HT1080 (cell line): Measurements from ENCODE around the gene SH3BP1. TPM values are rescaled to one million over a fixed set of nuclear protein-coding genes. Genes with fewer than 3 reads are reported as not detected.
"Not testable (repeated sequence)": the region's sequence is repeated elsewhere in the genome, so short reads cannot be mapped to it uniquely, and the experiment has no call there.

Experiments used
- DNase-seq: peaks from one replicate; pipeline ENCODE4 v3.0.0-alpha.2; 2015; ENCODE audit warnings: low read depth
- polyA plus RNA-seq, 2 experiments: library from polyadenylated mRNA; depleted of rRNA; stranded (reverse); fragments of >200 nt; gene quantifications; 2 replicates each; pipeline ENCODE4 v1.2.3, GENCODE V29; 2015
- total RNA-seq: library from RNA; depleted of rRNA; stranded (reverse); fragments of >200 nt; shearing (Covaris generic); gene quantifications from 2 replicates; pipeline ENCODE4 v1.2.3, GENCODE V29; 2014; rRNA removed

SH3BP1 gene
- 7.8 and 14.2 TPM in 2 replicates for total RNA-seq
- 9.6 and 10.1 TPM in 2 replicates for polyA plus RNA-seq (2015; cell fraction: cytosol; rRNA removed)
- polyA plus RNA-seq (2015; cell fraction: nucleus; rRNA removed) = 17.0 and 23.1 TPM in 2 replicates

DNA sequence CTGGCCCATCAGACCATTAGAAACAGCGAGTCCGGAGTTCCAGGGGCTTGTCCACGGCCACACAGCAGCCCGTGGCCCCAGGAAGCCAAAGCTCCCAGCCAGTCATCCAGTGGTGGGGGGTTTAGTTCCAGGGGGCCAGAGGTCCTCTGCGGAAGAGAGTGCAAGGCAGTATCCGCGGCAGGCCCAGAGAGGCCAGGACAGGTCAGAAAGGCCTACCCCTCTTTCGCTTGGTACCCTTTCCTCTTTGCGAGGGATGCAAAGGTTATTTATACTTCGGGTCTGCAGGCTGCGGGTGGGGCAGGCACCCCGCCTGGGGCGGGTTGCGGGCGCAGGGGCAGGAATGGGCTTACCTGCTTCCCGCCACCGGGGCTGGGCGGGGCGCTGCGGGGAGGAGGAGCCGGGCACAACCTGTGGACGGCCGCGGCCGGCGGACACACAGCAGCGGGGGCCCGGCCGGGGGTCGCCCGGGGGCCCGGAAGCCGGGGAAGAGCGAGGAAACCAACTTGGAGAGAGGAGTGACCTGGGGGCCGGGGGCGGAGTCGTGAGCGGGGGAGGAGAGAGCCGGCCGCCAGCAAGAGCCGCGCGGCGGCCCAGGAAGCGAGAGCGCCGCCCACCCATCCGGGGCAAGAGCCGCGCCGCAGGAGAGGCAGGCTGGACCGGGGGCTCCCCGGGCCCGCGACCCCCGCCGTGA lies at the start of gene SH3BP1:
SH3BP1 (plus strand) TSS at position 600 of the 691 bp plus-strand sequence. CDS start 119 bp downstream, outside the sequence.
- DNase-seq = no peak

DNA sequence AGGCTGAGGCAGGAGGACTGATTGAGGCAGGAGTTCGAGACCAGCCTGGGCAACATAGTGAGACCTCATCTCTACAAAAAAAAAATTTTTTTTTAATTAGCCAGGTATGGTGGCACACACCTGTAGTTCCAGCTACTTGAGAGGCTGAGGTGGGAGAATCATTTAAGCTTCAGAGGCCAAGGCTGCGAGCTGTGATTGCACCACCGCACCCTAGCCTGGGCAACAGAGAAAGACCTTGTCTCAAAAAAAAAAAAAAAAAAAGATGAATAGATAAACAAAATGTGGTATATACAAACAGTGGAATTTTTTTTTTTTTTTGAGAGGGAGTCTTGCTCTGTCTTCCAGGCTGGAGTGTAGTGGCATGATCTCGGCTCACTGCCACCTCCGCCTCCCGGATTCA lies 48.4 kb upstream of the SH3BP1 start:
- DNase-seq = not testable (repeated sequence)

- no peak for DNase-seq
Measured at GRCh38 chr22:37591823-37592404, 47.6 kb upstream of the SH3BP1 start.

DNA sequence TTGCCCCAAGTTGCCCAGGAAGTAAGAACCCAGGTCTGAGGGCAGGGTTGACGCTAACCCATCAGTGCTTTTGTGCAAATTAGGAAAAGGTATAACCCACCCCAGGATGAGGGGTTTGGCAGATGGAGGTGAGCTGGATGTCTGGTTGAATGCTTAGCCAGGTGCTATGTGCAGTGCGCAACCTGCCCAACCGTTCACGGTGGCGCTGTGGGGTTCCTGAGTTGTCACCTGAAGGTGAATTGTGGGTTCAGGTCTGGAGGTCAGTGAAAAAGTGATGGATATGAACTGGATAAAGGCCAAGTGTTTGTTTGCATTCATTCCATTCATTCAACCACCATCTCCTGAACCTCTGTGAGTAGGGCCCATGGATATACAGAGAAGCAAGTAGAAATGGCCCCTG lies 45.2 kb upstream of the SH3BP1 start:
- no peak for DNase-seq

DNA sequence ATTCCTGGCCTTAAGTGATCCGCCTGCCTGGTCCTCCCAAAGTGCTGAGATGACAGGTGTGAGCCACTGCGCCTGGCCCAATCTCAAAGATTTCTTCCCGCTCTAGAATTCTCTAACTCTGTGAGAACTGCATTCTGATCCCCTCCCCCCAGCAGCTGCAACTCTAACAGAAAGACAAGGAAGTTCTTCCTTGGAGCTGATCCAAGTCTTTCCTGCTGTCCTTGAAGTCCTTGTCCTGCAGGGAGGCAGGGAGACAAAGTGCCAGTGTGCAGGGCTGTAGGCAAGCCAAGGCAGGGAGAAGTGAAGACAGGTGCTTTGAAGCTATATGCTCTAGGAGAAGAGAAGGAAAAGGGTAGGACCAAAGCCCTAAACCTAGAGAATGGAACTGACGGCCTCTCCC lies 40.3 kb upstream of the SH3BP1 start:
- DNase-seq = no peak

GRCh38 chr22:37601203-37601539 lies 38.3 kb upstream of the SH3BP1 start:
- no peak for DNase-seq

- peak; percentile 58 for DNase-seq
Measured at GRCh38 chr22:37601540-37602442, 37.7 kb upstream of the SH3BP1 start.

GRCh38 chr22:37602546-37603277 lies 36.8 kb upstream of the SH3BP1 start:
- not testable (repeated sequence) for DNase-seq

GRCh38 chr22:37604074-37604473 lies 35.4 kb upstream of the SH3BP1 start:
- DNase-seq = no peak

DNA sequence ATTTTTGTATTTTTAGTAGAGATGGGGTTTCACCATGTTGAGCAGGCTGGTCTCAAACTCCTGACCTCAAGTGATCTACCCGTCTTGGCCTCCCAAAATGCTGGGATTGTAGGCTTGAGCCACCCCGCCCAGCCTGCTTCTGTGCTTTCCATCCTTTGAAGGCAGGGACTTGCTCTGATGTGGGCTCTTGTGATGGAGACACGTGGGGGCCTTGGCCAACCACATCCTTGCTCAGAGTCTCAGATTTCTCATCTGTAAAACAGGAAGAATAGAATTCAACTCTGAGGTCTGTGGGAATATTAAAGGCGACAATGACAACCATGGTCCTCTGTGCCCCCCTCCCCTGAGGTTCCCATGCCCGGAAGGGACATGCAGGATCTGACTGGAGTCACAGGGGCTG lies 34.6 kb upstream of the SH3BP1 start:
- DNase-seq = peak; percentile 15

- DNase-seq = peak; percentile 56
Measured at GRCh38 chr22:37607010-37607934, 32.2 kb upstream of the SH3BP1 start.

- DNase-seq = no peak
Measured at GRCh38 chr22:37607935-37608476, 31.5 kb upstream of the SH3BP1 start.

- DNase-seq = peak; percentile 97
Measured at GRCh38 chr22:37608477-37609239, 30.8 kb upstream of the SH3BP1 start, which contains the start of gene GGA1. GGA1 (plus strand) TSS chr22:37608834; CDS start chr22:37608861, 27 bp downstream.

DNA sequence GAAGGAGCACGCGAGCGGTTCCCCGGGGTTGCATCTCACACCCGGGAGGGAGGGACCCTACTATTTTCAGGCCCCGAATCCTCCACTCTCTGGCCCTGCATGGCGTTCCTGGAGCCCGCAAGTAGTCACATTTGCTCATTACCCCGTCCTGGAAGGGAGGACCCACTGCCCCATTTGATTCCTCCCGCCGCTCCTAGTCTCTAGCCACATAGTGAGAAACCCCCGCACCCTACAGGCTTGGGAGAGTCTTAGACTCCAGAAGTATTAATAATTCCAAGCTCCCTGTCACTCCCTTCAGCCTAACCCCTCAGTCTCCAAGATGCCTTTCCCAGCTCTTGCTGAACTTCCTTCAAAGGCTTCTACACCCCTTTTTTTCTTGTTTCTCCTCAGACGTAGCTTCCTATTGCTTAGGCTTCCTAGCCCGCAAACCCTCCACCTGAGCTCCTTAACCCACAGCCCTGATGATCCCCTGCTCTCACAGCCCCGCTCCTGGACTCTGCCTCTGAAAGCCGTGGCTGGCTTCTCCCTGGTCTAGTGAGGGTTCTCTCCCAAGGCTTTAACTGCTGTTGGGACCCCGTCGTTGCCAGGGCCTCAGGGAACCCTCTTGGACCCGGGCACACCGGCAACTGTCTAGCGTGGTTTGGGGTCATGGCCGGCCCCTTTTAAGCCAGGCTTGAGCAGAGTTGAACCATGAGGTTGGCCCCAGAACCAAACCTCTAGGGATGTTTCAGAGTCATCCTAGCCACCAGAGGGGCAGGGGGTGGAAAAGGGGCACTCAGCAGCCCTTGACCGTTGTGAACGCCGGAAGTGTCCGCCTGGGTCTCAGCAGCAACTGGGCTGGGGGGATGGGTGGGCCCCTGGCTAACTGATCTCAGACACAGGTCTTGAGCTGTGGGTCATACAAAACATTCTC lies 30.0 kb upstream of the SH3BP1 start:
- DNase-seq = no peak

DNA sequence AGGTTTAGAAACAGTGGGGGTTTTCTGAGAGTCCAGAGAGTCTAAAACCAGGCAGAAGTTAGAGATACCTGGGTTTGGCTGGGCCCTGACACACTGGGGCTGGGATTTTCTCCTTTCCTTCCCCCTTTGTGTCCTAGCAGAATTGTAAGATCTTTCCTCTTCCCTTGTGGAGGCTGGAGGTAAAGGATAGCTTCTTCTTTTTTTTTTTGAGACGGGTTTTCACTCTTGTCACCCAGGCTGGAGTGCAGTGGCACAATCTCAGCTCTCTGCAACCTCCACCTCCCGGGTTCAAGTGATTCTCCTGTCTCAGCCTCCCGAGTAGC lies 29.4 kb upstream of the SH3BP1 start:
- not testable (repeated sequence) for DNase-seq

DNA sequence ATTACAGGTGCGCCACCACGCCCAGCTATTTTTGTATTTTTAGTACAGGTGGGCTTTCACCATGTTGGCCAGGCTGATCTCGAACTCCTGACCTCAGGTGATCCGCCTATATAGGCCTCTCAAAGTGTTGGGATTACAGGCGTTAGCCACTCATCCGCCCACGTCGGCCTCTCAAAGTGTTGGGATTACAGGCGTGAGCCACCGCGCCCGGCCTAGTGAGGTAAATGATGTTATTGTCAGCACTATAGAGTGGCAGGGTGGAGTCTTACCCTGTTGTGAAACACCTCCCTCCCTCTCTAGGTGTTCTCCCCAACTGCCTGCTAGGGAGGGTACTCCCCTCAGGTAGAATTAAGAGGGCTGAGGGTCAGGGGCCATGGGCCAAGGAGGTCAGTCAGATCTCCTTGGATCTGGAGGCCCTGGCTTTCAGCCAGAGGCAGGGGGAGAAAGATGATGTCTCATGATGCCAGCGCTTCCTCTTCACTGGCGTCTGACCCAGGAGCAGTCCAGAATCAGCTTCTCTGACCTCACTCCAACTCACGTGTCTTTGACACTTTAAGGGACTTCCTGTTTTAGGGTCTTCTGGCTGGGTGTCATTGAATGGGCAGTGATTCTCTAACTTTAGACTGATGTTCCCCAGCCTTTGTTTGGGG lies 28.9 kb upstream of the SH3BP1 start:
- no peak for DNase-seq

DNA sequence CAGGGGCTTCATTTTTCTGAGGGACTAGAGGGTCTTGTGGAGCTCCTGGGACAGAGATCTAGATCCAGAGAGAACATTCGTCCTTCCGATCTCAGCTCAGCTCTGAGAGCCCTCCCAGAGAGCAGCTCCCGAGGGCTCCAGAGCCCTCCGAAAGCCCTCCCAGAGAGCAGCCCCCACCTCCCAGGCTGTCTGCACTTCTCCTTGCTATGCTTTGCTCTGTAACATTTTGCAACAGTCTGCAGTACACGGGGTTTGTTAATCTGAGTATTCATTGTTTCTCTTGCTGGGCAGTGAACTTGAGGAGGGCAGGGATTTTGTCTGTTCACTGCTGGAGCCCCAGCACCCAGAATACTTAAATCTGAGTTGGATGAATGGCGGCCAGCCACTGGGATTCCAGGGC lies 28.3 kb upstream of the SH3BP1 start:
- no peak for DNase-seq
